Liver (tissue), 9 donors: Measurements from ENCODE around the gene CAMK1D. TPM values are rescaled to one million over a fixed set of nuclear protein-coding genes. Genes with fewer than 3 reads are reported as not detected.

Experiments
- DNase-seq: peaks from one replicate; pipeline ENCODE4 v3.0.0-alpha.2; 2017; ENCODE audit warnings: low spot score
- H3K27ac ChIP-seq, 2 donors: one replicate each; pipeline ENCODE4 v1.7.0; 2013; ENCODE audit warnings: inconsistent platforms in 2 of 2, low read length in 2 of 2, control low read depth in 1 of 2, low read depth in 1 of 2, mild to moderate bottlenecking in 1 of 2
- H3K27me3 ChIP-seq, 4 donors: one replicate each; pipeline versions ENCODE4 v1.6.1 to v1.7.0; 2013; ENCODE audit warnings: low read length in 3 of 4, inconsistent platforms in 1 of 4, mild to moderate bottlenecking in 1 of 4, moderate library complexity in 1 of 4; ENCODE audit not compliant: control insufficient read depth in 4 of 4, insufficient read depth in 4 of 4
- H3K36me3 ChIP-seq, 4 donors: one replicate each; pipeline versions ENCODE4 v1.6.1 to v1.7.0; 2013; ENCODE audit warnings: low read length in 3 of 4, mild to moderate bottlenecking in 3 of 4, low read depth in 1 of 4, moderate library complexity in 1 of 4; ENCODE audit not compliant: control insufficient read depth in 4 of 4, insufficient read depth in 3 of 4
- H3K4me1 ChIP-seq, 4 donors: one replicate each; pipeline versions ENCODE4 v1.6.1 to v1.7.0; 2013; ENCODE audit warnings: low read length in 3 of 4, mild to moderate bottlenecking in 3 of 4, moderate library complexity in 1 of 4; ENCODE audit not compliant: control insufficient read depth in 4 of 4, insufficient read depth in 4 of 4
- H3K4me3 ChIP-seq, 3 donors: one replicate each; pipeline versions ENCODE4 v1.6.1 to v1.7.0; 2013; ENCODE audit warnings: low read length in 3 of 3, control low read depth in 1 of 3, low read depth in 1 of 3, mild to moderate bottlenecking in 1 of 3
- H3K9ac ChIP-seq, 2 donors: one replicate each; pipeline ENCODE4 v1.7.0; 2013; ENCODE audit warnings: low read length in 2 of 2, mild to moderate bottlenecking in 2 of 2, moderate library complexity in 2 of 2, control low read depth in 1 of 2, low read depth in 1 of 2
- H3K9me3 ChIP-seq, 4 donors: one replicate each; pipeline versions ENCODE4 v1.6.1 to v1.7.0; 2013; ENCODE audit warnings: low read length in 3 of 4; ENCODE audit not compliant: control insufficient read depth in 4 of 4
- ATF3 ChIP-seq: IDR thresholded peaks from 2 replicates; pipeline ENCODE4 v1.6.1; 2016; ENCODE audit warnings: antibody characterized with exemption
- CTCF ChIP-seq: fragments of 150-350 bp; IDR thresholded peaks from 2 replicates; pipeline ENCODE4 v1.5.1; 2017; ENCODE audit warnings: improper control_type of control experiment, low read depth, low read length; ENCODE audit not compliant: missing input control
- FOXA2 ChIP-seq: IDR thresholded peaks from 2 replicates; pipeline ENCODE4 v1.6.1; 2016; ENCODE audit warnings: antibody characterized with exemption
- GABPA ChIP-seq, 2 donors: IDR thresholded peaks in 1 of 2; conservative IDR thresholded peaks in 1 of 2; 2 replicates each; pipeline ENCODE4 v1.6.1; 2016; ENCODE audit warnings: antibody characterized with exemption in 2 of 2, mild to moderate bottlenecking in 1 of 2, moderate library complexity in 1 of 2
- HNF4G ChIP-seq: IDR thresholded peaks from 2 replicates; pipeline ENCODE4 v1.6.1; 2016; ENCODE audit warnings: antibody characterized with exemption
- JUND ChIP-seq, 2 donors: IDR thresholded peaks; 2 replicates each; pipeline ENCODE4 v1.6.1; 2016; ENCODE audit warnings: antibody characterized with exemption in 2 of 2
- MAX ChIP-seq: IDR thresholded peaks from 2 replicates; pipeline ENCODE4 v1.6.1; 2016; ENCODE audit warnings: antibody characterized with exemption
- NR2F2 ChIP-seq: IDR thresholded peaks from 2 replicates; pipeline ENCODE4 v1.6.1; 2016; ENCODE audit warnings: antibody characterized with exemption
- REST ChIP-seq: IDR thresholded peaks from 2 replicates; pipeline ENCODE4 v1.6.1; 2016; ENCODE audit warnings: antibody characterized with exemption, mild to moderate bottlenecking
- RXRA ChIP-seq, 2 donors: IDR thresholded peaks; 2 replicates each; pipeline ENCODE4 v1.6.1; 2017 to 2018; ENCODE audit warnings: antibody characterized with exemption in 2 of 2, mild to moderate bottlenecking in 1 of 2
- SP1 ChIP-seq: IDR thresholded peaks from 2 replicates; pipeline ENCODE4 v1.6.1; 2018; ENCODE audit warnings: antibody characterized with exemption, mild to moderate bottlenecking
- TAF1 ChIP-seq: conservative IDR thresholded peaks from 2 replicates; pipeline ENCODE4 v1.6.1; 2016; ENCODE audit warnings: antibody characterized with exemption, mild to moderate bottlenecking
- YY1 ChIP-seq: IDR thresholded peaks from 2 replicates; pipeline ENCODE4 v1.6.1; 2016; ENCODE audit warnings: antibody characterized with exemption, mild to moderate bottlenecking
- WGBS: extraction: QIAGEN DNeasy Blood & Tissue Kit; methylation state at CpG from one replicate; pipeline ENCODE4 v1.1.7; 2013; 5-methylcytosine and 5-hydroxymethylcytosine counted together
- polyA plus RNA-seq, 2 donors: library from polyadenylated mRNA; stranded (reverse) in 1 of 2; unstranded in 1 of 2; fragments of 200-250 nt in 1 of 2; fragments of >200 nt in 1 of 2; fragmentation: Nextera tagmentation in 1 of 2; extraction: Ambion mirVana in 1 of 2; gene quantifications; one replicate each; pipeline versions ENCODE4 v1.2.1 to v1.2.3, GENCODE V29; 2013 to 2015
- total RNA-seq, 2 donors: library from RNA; depleted of rRNA; stranded (reverse); fragments of >200 nt; gene quantifications; one replicate each; pipeline ENCODE4 v1.2.3, GENCODE V29; 2014
- donor health status: healthy.
- donor health status: healthy.
- donor health status: healthy.
- donor health status: healthy.
- donor health status: healthy.

CAMK1D gene
- total and polyA plus RNA-seq, 4 donors = 2.7 to 10.1 (median 4.2) TPM

- H3K27ac ChIP-seq = no peak overlapping the region
- no peak for TF ChIP-seq JUND (IDR thresholded peaks at IDR 0.05)
- TF ChIP-seq MAX = no peak
- no peaks in the 10 kb centered on the region for H3K27me3 ChIP-seq
- peaks cover 0 to 5% (median 0%) of the 10 kb centered on the region in 4 donors for H3K4me1 ChIP-seq
- DNase-seq = no peak
- H3K9me3 ChIP-seq = no peaks in the 10 kb centered on the region
- no peak overlapping the region for H3K9ac ChIP-seq
- H3K36me3 ChIP-seq = no peaks in the 10 kb centered on the region
- H3K4me3 ChIP-seq = no peak overlapping the region
- WGBS = 83% methylated on average over 5 of the region's 5 CpGs
Observed at GRCh38 chr10:12613136-12613535, 263.8 kb downstream of the CAMK1D start.

- peaks cover 0 to 5% (median 0%) of the 10 kb centered on the region in 4 donors for H3K4me1 ChIP-seq
- H3K36me3 ChIP-seq = no peaks in the 10 kb centered on the region
- DNase-seq = no peak
- no peak overlapping the region for H3K27ac ChIP-seq
- no peaks in the 10 kb centered on the region for H3K9me3 ChIP-seq
- 90% methylated on average over 9 of the region's 9 CpGs for WGBS
- no peaks in the 10 kb centered on the region for H3K27me3 ChIP-seq
- TF ChIP-seq TAF1 (no peak), NR2F2 (no peak), GABPA (IDR thresholded peaks at IDR 0.05 in 1 of 2, conservative IDR thresholded peaks at IDR 0.05 in 1 of 2) (no peak), YY1 (no peak), MAX (no peak), FOXA2 (no peak), REST (no peak), ATF3 (no peak), HNF4G (no peak), RXRA (IDR thresholded peaks at IDR 0.05) (no peak), CTCF (no peak), SP1 (no peak)
- H3K9ac ChIP-seq = no peak overlapping the region
- no peak overlapping the region for H3K4me3 ChIP-seq
Observed at GRCh38 chr10:12614177-12614995, 265.0 kb downstream of the CAMK1D start.
